Immature natural killer cell (primary cell): ENCODE data around the gene ATP11C. TPM values are rescaled to one million over a fixed set of nuclear protein-coding genes. Genes with fewer than 3 reads are reported as not detected.
"Not testable (repeated sequence)": the region's sequence is repeated elsewhere in the genome, so short reads cannot be mapped to it uniquely, and the experiment has no call there.

Experiments used
- DNase-seq, 3 donors: peaks; one replicate each; pipeline ENCODE4 v3.0.0; 2022; ENCODE audit warnings: mixed read lengths in 1 of 3
- H3K27ac Mint-ChIP-seq, 6 donors: one replicate each; pipeline ENCODE4 v1.8.0; 2020; ENCODE audit warnings: mixed read lengths in 6 of 6, mild to moderate bottlenecking in 5 of 6, inconsistent platforms in 4 of 6, moderate library complexity in 3 of 6
- H3K27me3 Mint-ChIP-seq, 3 donors: one replicate each; pipeline ENCODE4 v1.8.0; 2020 to 2021; ENCODE audit warnings: low read depth in 3 of 3, mild to moderate bottlenecking in 3 of 3, mixed read lengths in 3 of 3, moderate library complexity in 3 of 3, inconsistent platforms in 1 of 3
- H3K36me3 Mint-ChIP-seq, 3 donors: one replicate each; pipeline ENCODE4 v1.8.0; 2020; ENCODE audit warnings: mixed read lengths in 3 of 3, inconsistent platforms in 2 of 3, mild to moderate bottlenecking in 2 of 3
- H3K4me1 Mint-ChIP-seq, 2 donors: one replicate each; pipeline ENCODE4 v1.8.0; 2020; ENCODE audit warnings: inconsistent platforms in 2 of 2, mild to moderate bottlenecking in 2 of 2, mixed read lengths in 2 of 2, moderate library complexity in 1 of 2
- H3K4me3 Mint-ChIP-seq, 5 donors: one replicate each; pipeline ENCODE4 v1.8.0; 2020; ENCODE audit warnings: mild to moderate bottlenecking in 5 of 5, mixed read lengths in 5 of 5, inconsistent platforms in 3 of 5, moderate library complexity in 3 of 5
- H3K9me3 Mint-ChIP-seq, 6 donors: one replicate each; pipeline ENCODE4 v1.8.0; 2020; ENCODE audit warnings: mild to moderate bottlenecking in 6 of 6, mixed read lengths in 6 of 6, inconsistent platforms in 4 of 6, moderate library complexity in 3 of 6
- polyA plus RNA-seq, 3 donors: library from polyadenylated mRNA; unstranded; fragments of 300-500 nt; fragmentation: Illumina TruSeq; gene quantifications; one replicate each; pipeline ENCODE4 v1.2.3, GENCODE V29; 2021

ATP11C gene
- polyA plus RNA-seq, 3 donors from 2014 or later, result 1.5 to 3.6 (median 2.9) TPM

DNA sequence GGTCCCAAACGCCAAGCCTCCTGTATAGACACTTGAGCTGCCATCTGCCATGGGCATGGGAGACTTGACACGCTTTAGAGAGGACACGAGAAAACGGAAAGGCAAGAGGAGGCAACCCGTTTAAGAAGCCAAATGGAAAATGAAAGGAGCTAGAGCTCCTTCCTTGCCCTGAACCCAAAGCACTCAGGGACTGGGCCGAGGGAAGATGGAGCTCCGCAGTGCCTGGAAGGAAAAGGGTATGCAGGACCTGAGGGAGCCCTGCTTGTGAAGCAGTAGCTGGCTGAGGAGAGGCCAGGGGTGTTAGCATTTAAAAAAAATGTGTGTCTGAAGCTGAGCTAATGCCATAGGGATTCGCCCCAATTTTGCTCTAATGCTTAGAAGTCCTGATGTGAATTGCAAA lies 239.9 kb downstream of the ATP11C start:
- Mint-ChIP-seq H3K9me3 (no peaks in the 10 kb centered on the region), H3K4me3 (peak overlapping the region; percentile 31 to 71 (median 60)), H3K27me3 (peaks cover 0 to 5% (median 4%) of the 10 kb centered on the region in 3 donors), H3K36me3 (no peaks in the 10 kb centered on the region), H3K27ac (no peak overlapping the region), H3K4me1 (peaks cover 0 to 3% of the 10 kb centered on the region in 2 donors)
- DNase-seq, result no peak

DNA sequence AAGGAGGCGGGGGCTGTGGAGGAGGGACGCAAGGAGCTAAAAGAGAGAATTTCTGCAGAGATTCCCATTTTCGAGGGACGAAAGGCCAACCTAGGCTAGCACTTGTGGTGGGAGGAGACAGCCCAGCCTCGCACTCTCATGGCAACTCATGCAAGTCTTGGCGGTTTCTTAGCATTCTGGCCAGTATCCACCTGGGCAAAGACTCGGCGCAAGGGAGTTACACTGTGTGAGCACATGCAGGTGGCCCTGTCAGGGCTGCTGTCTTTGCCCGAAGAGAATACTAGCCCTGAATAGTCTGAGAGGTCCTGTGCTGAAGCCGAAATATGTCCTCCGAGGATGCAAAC lies 240.4 kb downstream of the ATP11C start:
- Mint-ChIP-seq H3K4me3 (peak overlapping the region; percentile 31 to 71 (median 60)), H3K27ac (no peak overlapping the region), H3K9me3 (no peaks in the 10 kb centered on the region), H3K36me3 (no peaks in the 10 kb centered on the region), H3K4me1 (peaks cover 0 to 3% of the 10 kb centered on the region in 2 donors), H3K27me3 (peaks cover 0 to 5% (median 4%) of the 10 kb centered on the region in 3 donors)
- no peak for DNase-seq

- peaks cover 0 to 5% (median 4%) of the 10 kb centered on the region in 3 donors for H3K27me3 Mint-ChIP-seq
- H3K4me1 Mint-ChIP-seq, result peaks cover 0 to 3% of the 10 kb centered on the region in 2 donors
- DNase-seq, result peak in 1 of 3 donors; percentile 4
- H3K9me3 Mint-ChIP-seq, result no peaks in the 10 kb centered on the region
- no peak overlapping the region for H3K27ac Mint-ChIP-seq
- no peaks in the 10 kb centered on the region for H3K36me3 Mint-ChIP-seq
- peak overlapping the region; percentile 72 to 84 (median 78) for H3K4me3 Mint-ChIP-seq
Observed at GRCh38 chrX:139691843-139692505, 240.9 kb downstream of the ATP11C start.

- peaks cover 0 to 3% of the 10 kb centered on the region in 2 donors for H3K4me1 Mint-ChIP-seq
- no peaks in the 10 kb centered on the region for H3K36me3 Mint-ChIP-seq
- peaks cover 0 to 7% (median 5%) of the 10 kb centered on the region in 3 donors for H3K27me3 Mint-ChIP-seq
- no peaks in the 10 kb centered on the region for H3K9me3 Mint-ChIP-seq
- peak overlapping the region; percentile 72 to 84 (median 78) for H3K4me3 Mint-ChIP-seq
- no peak for DNase-seq
- H3K27ac Mint-ChIP-seq, result no peak overlapping the region
Observed at GRCh38 chrX:139691493-139691842, 241.4 kb downstream of the ATP11C start.

DNA sequence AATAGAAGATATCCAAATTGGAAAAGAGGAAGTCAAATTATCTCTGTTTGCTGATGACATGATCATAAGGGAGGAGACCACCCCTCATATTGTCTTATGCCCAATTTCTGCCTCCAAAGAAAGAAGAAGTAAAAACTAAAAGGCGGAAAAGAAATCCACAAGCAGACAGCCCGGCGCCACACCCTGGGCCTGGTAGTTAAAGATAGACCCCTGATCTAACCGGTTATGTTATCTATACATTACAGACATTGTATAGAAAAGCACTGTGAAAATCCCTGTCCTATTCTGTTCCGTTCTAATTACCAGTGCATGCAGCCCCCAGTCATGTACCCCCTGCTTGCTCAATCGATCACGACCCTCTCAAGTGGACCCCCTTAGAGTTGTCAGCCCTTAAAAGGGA lies 247.7 kb downstream of the ATP11C start:
- H3K4me3 Mint-ChIP-seq, H3K36me3 Mint-ChIP-seq, H3K27me3 Mint-ChIP-seq, H3K4me1 Mint-ChIP-seq, H3K9me3 Mint-ChIP-seq, H3K27ac Mint-ChIP-seq, DNase-seq: not testable (repeated sequence)

DNA sequence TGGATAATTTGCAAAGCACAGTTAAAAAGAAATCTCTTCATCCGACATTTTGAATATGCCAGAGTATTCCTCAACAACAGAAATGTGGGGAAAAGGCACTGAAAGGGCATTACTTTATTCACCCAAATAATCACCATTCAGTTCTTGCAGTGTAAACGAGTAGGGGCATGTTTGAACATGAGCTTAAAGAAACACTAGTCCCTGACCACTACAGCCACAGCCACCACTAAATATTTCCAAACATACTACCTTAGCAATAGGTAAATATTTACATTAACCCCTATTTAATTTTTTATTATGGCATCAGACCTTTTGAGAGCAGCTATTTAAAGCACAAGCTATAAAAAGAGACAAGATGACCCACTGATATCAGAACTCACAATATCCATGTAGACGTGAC lies 252.5 kb downstream of the ATP11C start:
- no peak overlapping the region for H3K27ac Mint-ChIP-seq
- H3K4me1 Mint-ChIP-seq, result no peaks in the 10 kb centered on the region
- H3K4me3 Mint-ChIP-seq, result no peak overlapping the region
- peaks cover 0 to 7% (median 3%) of the 10 kb centered on the region in 3 donors for H3K27me3 Mint-ChIP-seq
- no peak for DNase-seq
- peaks cover 2 to 6% (median 6%) of the 10 kb centered on the region in 3 donors for H3K36me3 Mint-ChIP-seq
- peaks cover 0 to 3% (median 0%) of the 10 kb centered on the region in 6 donors for H3K9me3 Mint-ChIP-seq

Other genes with a start within 250 kb of the ATP11C start
- gene MCF2, start 224.9 kb downstream of the ATP11C start, polyA plus RNA-seq, result 1 to 10 TPM in 1 of 3 donors, under 1 TPM in 1, not detected in 1; 0.20 to 1.3 TPM
- not detected for gene CXorf66, start 32.5 kb upstream of the ATP11C start, polyA plus RNA-seq